ENCODE data around the gene NEK4. TPM values are rescaled to one million over a fixed set of nuclear protein-coding genes. Genes with fewer than 3 reads are reported as not detected.

The NEK4 gene
- total and polyA plus RNA-seq, 4 donors = 5.4 to 28.7 (median 15.4) TPM

- Histone ChIP-seq H3K4me3 (ENCODE audit: low read depth in 1 of 3, low read length in 3 of 3) (no peak overlapping the region), H3K27ac (ENCODE audit: low read depth in 1 of 2, low read length in 2 of 2) (peak overlapping the region; percentile 4 to 36), H3K4me1 (ENCODE audit: control insufficient read depth in 4 of 4, insufficient read depth in 4 of 4, low read length in 3 of 4) (peaks cover 15 to 95% (median 79%) of the 10 kb centered on the region in 4 donors), H3K27me3 (ENCODE audit: control insufficient read depth in 4 of 4, insufficient read depth in 4 of 4, low read length in 3 of 4) (no peaks in the 10 kb centered on the region), H3K9ac (ENCODE audit: low read depth in 1 of 2, low read length in 2 of 2) (no peak overlapping the region), H3K9me3 (ENCODE audit: control insufficient read depth in 4 of 4, low read length in 3 of 4) (no peaks in the 10 kb centered on the region), H3K36me3 (ENCODE audit: control insufficient read depth in 4 of 4, insufficient read depth in 3 of 4, low read depth in 1 of 4, low read length in 3 of 4) (peaks cover 13 to 53% (median 37%) of the 10 kb centered on the region in 4 donors)
- 56% methylated on average over 17 of the region's 17 CpGs for WGBS
- TF ChIP-seq EGR1 (IDR thresholded peaks at IDR 0.05; ENCODE audit: low read depth in 2 of 2) = no peak
- no peak for TF ChIP-seq ZBTB33 (IDR thresholded peaks at IDR 0.05)
- TF ChIP-seq REST (IDR thresholded peaks at IDR 0.05) = no peak
- peak; percentile 22 to 25 for TF ChIP-seq RXRA (IDR thresholded peaks at IDR 0.05)
- TF ChIP-seq HNF4A (conservative IDR thresholded peaks at IDR 0.05) = no peak
- no peak for TF ChIP-seq MAX (IDR thresholded peaks at IDR 0.05)
- no peak for DNase-seq (ENCODE audit: low spot score)
Measured at GRCh38 chr3:52787672-52788625, 17.2 kb upstream of the NEK4 start.

- peak overlapping the region; percentile 4 to 36 for H3K27ac ChIP-seq (ENCODE audit: low read depth in 1 of 2, low read length in 2 of 2)
- no peak overlapping the region for H3K4me3 ChIP-seq (ENCODE audit: low read depth in 1 of 3, low read length in 3 of 3)
- TF ChIP-seq ZBTB33 (IDR thresholded peaks at IDR 0.05) (no peak), HNF4G (IDR thresholded peaks at IDR 0.05) (no peak), FOXA1 (IDR thresholded peaks at IDR 0.05) (no peak), RXRA (IDR thresholded peaks at IDR 0.05) (no peak), ATF3 (IDR thresholded peaks at IDR 0.05) (no peak), YY1 (IDR thresholded peaks at IDR 0.05) (no peak), FOXA2 (IDR thresholded peaks at IDR 0.05) (no peak), EGR1 (IDR thresholded peaks at IDR 0.05; ENCODE audit: low read depth in 2 of 2) (no peak), SP1 (IDR thresholded peaks at IDR 0.05) (no peak), GABPA (IDR thresholded peaks at IDR 0.05 in 1 of 2, conservative IDR thresholded peaks at IDR 0.05 in 1 of 2) (no peak), MAX (IDR thresholded peaks at IDR 0.05) (no peak), RAD21 (IDR thresholded peaks at IDR 0.05) (no peak), HNF4A (conservative IDR thresholded peaks at IDR 0.05) (no peak), TAF1 (conservative IDR thresholded peaks at IDR 0.05) (no peak), REST (IDR thresholded peaks at IDR 0.05) (no peak)
- peaks cover 14 to 95% (median 78%) of the 10 kb centered on the region in 4 donors for H3K4me1 ChIP-seq (ENCODE audit: control insufficient read depth in 4 of 4, insufficient read depth in 4 of 4, low read length in 3 of 4)
- no peak overlapping the region for H3K9ac ChIP-seq (ENCODE audit: low read depth in 1 of 2, low read length in 2 of 2)
- no peaks in the 10 kb centered on the region for H3K9me3 ChIP-seq (ENCODE audit: control insufficient read depth in 4 of 4, low read length in 3 of 4)
- 86% methylated on average over 11 of the region's 11 CpGs for WGBS
- no peak for DNase-seq (ENCODE audit: low spot score)
- H3K36me3 ChIP-seq (ENCODE audit: control insufficient read depth in 4 of 4, insufficient read depth in 3 of 4, low read depth in 1 of 4, low read length in 3 of 4) = peaks cover 13 to 59% (median 41%) of the 10 kb centered on the region in 4 donors
- no peaks in the 10 kb centered on the region for H3K27me3 ChIP-seq (ENCODE audit: control insufficient read depth in 4 of 4, insufficient read depth in 4 of 4, low read length in 3 of 4)
Measured at GRCh38 chr3:52787246-52787645, 16.5 kb upstream of the NEK4 start.
